Stimulated activated CD8-positive, alpha-beta memory T cell treated with anti-CD3 and anti-CD28 coated beads, Interleukin-12 subunit alpha, Interleukin-12 subunit beta, amount 100 ng/mL, for 24 hours (primary cell): Measurements from ENCODE around the gene ATP6V1G2.
A peak's percentile ranks its signal among the peaks of the same experiment; 100 is the strongest.
"Not testable (repeated sequence)": the region's sequence is repeated elsewhere in the genome, so short reads cannot be mapped to it uniquely, and the experiment has no call there.

Experiments
- DNase-seq: peaks from one replicate; pipeline ENCODE4 v3.0.0-alpha.2; 2020; ENCODE audit errors: extremely low read depth

ATP6V1G2 gene

GRCh38 chr6:31546339-31546957, at the start of gene ATP6V1G2:
TSS of gene ATP6V1G2 (minus strand) at chr6:31546608. CDS start at chr6:31546559, 49 bp downstream.
- peak; percentile 65 for DNase-seq

GRCh38 chr6:31592396-31592771, 46.0 kb upstream of the ATP6V1G2 start:
- no peak for DNase-seq

- DNase-seq = not testable (repeated sequence)
Observed at GRCh38 chr6:31590691-31591090, 44.3 kb upstream of the ATP6V1G2 start.

GRCh38 chr6:31588871-31589650, 42.7 kb upstream of the ATP6V1G2 start:
- no peak for DNase-seq

- no peak for DNase-seq
Observed at GRCh38 chr6:31587791-31588777, 41.7 kb upstream of the ATP6V1G2 start.

GRCh38 chr6:31586599-31587281, 40.3 kb upstream of the ATP6V1G2 start:
- no peak for DNase-seq

GRCh38 chr6:31586008-31586407, 39.6 kb upstream of the ATP6V1G2 start, which contains the start of gene LST1:
TSS of gene LST1 (plus strand) at chr6:31586277. CDS start at chr6:31587300, 1,023 bp downstream.
- no peak for DNase-seq

- no peak for DNase-seq
Observed at GRCh38 chr6:31585491-31585890, 39.1 kb upstream of the ATP6V1G2 start.

- no peak for DNase-seq
Observed at GRCh38 chr6:31582230-31582643, 35.8 kb upstream of the ATP6V1G2 start, which contains the start of gene LTB. TSS of gene LTB (minus strand) at chr6:31582424. CDS start at chr6:31582417, 7 bp downstream.

- no peak for DNase-seq
Observed at GRCh38 chr6:31581434-31582229, 35.2 kb upstream of the ATP6V1G2 start.

GRCh38 chr6:31580807-31581433, 34.5 kb upstream of the ATP6V1G2 start:
- peak; percentile 73 for DNase-seq

GRCh38 chr6:31580438-31580740, 34.0 kb upstream of the ATP6V1G2 start:
- DNase-seq = no peak

GRCh38 chr6:31579546-31580437, 33.4 kb upstream of the ATP6V1G2 start:
- DNase-seq = no peak

GRCh38 chr6:31579119-31579505, 32.7 kb upstream of the ATP6V1G2 start:
- DNase-seq = no peak

GRCh38 chr6:31578184-31579118, 32.0 kb upstream of the ATP6V1G2 start:
- no peak for DNase-seq

- DNase-seq = no peak
Observed at GRCh38 chr6:31577579-31577966, 31.2 kb upstream of the ATP6V1G2 start.

GRCh38 chr6:31576897-31577578, 30.6 kb upstream of the ATP6V1G2 start:
- DNase-seq = no peak
